ENCODE measurements around the gene ZNF566. TPM values are rescaled to one million over a fixed set of nuclear protein-coding genes. Genes with fewer than 3 reads are reported as not detected.

Gene ZNF566
- total and polyA plus RNA-seq, 2 of the 4 experiments (the other 2 are of a cell fraction) = 3.0 to 4.8 TPM

GRCh38 chr19:36528194-36528920 is 39.0 kb upstream of the ZNF566 start, which contains the start of gene ZNF260 (continued):
- no peak for TF ChIP-seq SMC3 (IDR thresholded peaks at IDR 0.05; ENCODE audit: low read depth, low read length)
- 0 out of 2 replicates have a peak, but pooled peaks have one; percentile 56 for TF ChIP-seq MXI1 (IDR thresholded peaks at IDR 0.05; ENCODE audit: borderline replicate concordance, low read depth, low read length)
- peak; percentile 23; the same call in 1 of the 2 replicates for TF ChIP-seq USF2 (IDR thresholded peaks at IDR 0.05; ENCODE audit: low read depth, low read length)

- ATAC-seq (ENCODE audit: low read depth) = peak; percentile 30
- TF ChIP-seq BHLHE40 (IDR thresholded peaks at IDR 0.05; ENCODE audit: low read depth, low read length) (no peak), CHD1 (IDR thresholded peaks at IDR 0.05; ENCODE audit: low read depth, low read length) (no peak), NFE2L2 (IDR thresholded peaks at IDR 0.05; ENCODE audit: low read depth, low read length) (no peak), SMC3 (IDR thresholded peaks at IDR 0.05; ENCODE audit: low read depth, low read length) (no peak), RCOR1 (IDR thresholded peaks at IDR 0.05; ENCODE audit: insufficient replicate concordance, low read length) (no peak), CTCF (conservative IDR thresholded peaks at IDR 0.05; ENCODE audit: low read depth, low read length) (no peak), RAD21 (IDR thresholded peaks at IDR 0.05; ENCODE audit: low read length) (no peak), CEBPB (IDR thresholded peaks at IDR 0.05; ENCODE audit: low read depth, low read length) (no peak), MAZ (IDR thresholded peaks at IDR 0.05; ENCODE audit: borderline replicate concordance, low read depth, low read length) (no peak), ELK1 (IDR thresholded peaks at IDR 0.05; ENCODE audit: borderline replicate concordance, low read depth, low read length) (no peak)
Measured at GRCh38 chr19:36527873-36528193, 38.5 kb upstream of the ZNF566 start.

More at GRCh38 chr19:36527873-36528193, 38.5 kb upstream of the ZNF566 start:
- Histone ChIP-seq H2AK9ac (replicated peaks; ENCODE audit: low read depth, low read length, poor library complexity) (peak overlapping the region; percentile 78), H3K14ac (replicated peaks; ENCODE audit: low read depth, low read length) (peak overlapping the region; percentile 85), H4K5ac (ENCODE audit: low read depth, low read length) (peak overlapping the region; percentile 85), H3K9ac (ENCODE audit: low read depth, low read length) (peak overlapping the region; percentile 95), H2BK15ac (ENCODE audit: low read depth, low read length) (no peak overlapping the region), H4K91ac (ENCODE audit: insufficient read depth, low read depth, low read length) (peak overlapping the region; percentile 91), H3K79me1 (ENCODE audit: low read depth in 1 of 2, low read length in 2 of 2) (peaks cover 21 to 28% of the 10 kb centered on the region in 2 experiments), H3K9me3 (ENCODE audit: control insufficient read depth, insufficient read depth, low read length) (peaks cover 18% of the 10 kb centered on the region), H3K27me3 (ENCODE audit: control insufficient read depth, insufficient read depth, low read length) (no peaks in the 10 kb centered on the region), H3K27ac (ENCODE audit: insufficient read depth, low read length) (peak overlapping the region; percentile 92), H2BK20ac (ENCODE audit: low read depth, low read length) (no peak overlapping the region), H3K18ac (ENCODE audit: low read depth, low read length) (peak overlapping the region; percentile 82), H3K56ac (ENCODE audit: extremely low read depth, insufficient read depth, low read length) (peak overlapping the region; percentile 79), H2BK5ac (ENCODE audit: low read depth, low read length, poor library complexity, severe bottlenecking) (peak overlapping the region; percentile 78), H3K4me3 (ENCODE audit: insufficient read depth, low read depth, low read length) (peak overlapping the region; percentile 82), H2AK5ac (ENCODE audit: low read depth, low read length) (peak overlapping the region; percentile 76), H4K8ac (ENCODE audit: low read depth in 2 of 2, low read length in 2 of 2) (peak overlapping the region; percentile 94), H2BK120ac (ENCODE audit: low read depth, low read length) (peak overlapping the region; percentile 63; the same call in 1 of the 2 replicates), H3K4me1 (ENCODE audit: control insufficient read depth, insufficient read depth, low read length) (0 out of 2 replicates have a peak, but pooled peaks cover 1% of the 10 kb centered on the region), H3K36me3 (ENCODE audit: control insufficient read depth, insufficient read depth, low read length) (peaks cover 12% of the 10 kb centered on the region), H3K23ac (ENCODE audit: low read depth, low read length) (peak overlapping the region; percentile 62), H2AFZ (replicated peaks; ENCODE audit: low read length, poor library complexity) (peak overlapping the region; percentile 99), H4K20me1 (ENCODE audit: insufficient read depth, low read length) (no peaks in the 10 kb centered on the region), H3K4me2 (ENCODE audit: low read depth, low read length) (peak overlapping the region; percentile 88), H3K9me1 (ENCODE audit: insufficient read depth, low read length) (peaks cover 4% of the 10 kb centered on the region; the same call in 1 of the 2 replicates), H3K4ac (ENCODE audit: low read depth, low read length) (peak overlapping the region; percentile 96)
- dilution Hi-C loops (cut with HindIII; ENCODE audit: low sequenced_read_pairs, unreplicated experiment) (no loop called here), intact Hi-C loops (cut with micrococcal nuclease) (no loop called here), in situ Hi-C loops (cut with MboI; ENCODE audit: low sequenced_read_pairs) (no loop called here)
- BruUV-seq (replicated peaks) = no TSS peak
- ChIA-PET POLR2A (ENCODE audit: unreplicated experiment) (no interaction called here), CTCF (no interaction called here)
- WGBS, 2 experiments (ENCODE audit: extremely low coverage in 2 of 2, insufficient read length in 1 of 2) = no CpG with 5 or more reads among the region's 13 CpGs
- DNase-seq = no peak

Measured in IMR-90 (cell line).